Stimulated activated CD8-positive, alpha-beta memory T cell treated with anti-CD3 and anti-CD28 coated beads, Interleukin-15, amount 100 ng/mL, for 1 hour (primary cell): ENCODE data around the gene FGD4.

Experiments
- DNase-seq: peaks from one replicate; pipeline ENCODE4 v3.0.0-alpha.2; 2020; ENCODE audit warnings: low read depth

FGD4 gene

GRCh38 chr12:32679920-32680237, 280.5 kb downstream of the FGD4 start:
- DNase-seq = no peak

DNA sequence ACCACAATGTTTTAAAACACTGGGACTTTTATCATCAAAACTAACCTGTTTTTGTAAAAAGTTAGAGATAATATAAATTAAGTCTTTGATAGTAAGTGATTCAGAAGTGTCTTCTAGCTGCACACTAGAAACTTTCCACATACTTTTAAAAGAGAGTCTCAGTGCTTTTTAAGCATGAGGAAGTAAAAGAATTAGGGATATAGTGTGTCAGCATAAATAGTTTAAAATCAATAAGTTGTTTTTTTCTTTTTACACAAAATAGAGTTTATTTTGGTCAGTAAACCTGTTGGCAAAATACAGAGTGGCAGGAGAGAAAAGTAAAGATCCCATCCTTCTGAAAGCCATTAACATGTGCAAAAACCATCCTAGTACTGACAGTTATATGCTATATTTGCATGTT, 281.4 kb downstream of the FGD4 start:
- DNase-seq = no peak

DNA sequence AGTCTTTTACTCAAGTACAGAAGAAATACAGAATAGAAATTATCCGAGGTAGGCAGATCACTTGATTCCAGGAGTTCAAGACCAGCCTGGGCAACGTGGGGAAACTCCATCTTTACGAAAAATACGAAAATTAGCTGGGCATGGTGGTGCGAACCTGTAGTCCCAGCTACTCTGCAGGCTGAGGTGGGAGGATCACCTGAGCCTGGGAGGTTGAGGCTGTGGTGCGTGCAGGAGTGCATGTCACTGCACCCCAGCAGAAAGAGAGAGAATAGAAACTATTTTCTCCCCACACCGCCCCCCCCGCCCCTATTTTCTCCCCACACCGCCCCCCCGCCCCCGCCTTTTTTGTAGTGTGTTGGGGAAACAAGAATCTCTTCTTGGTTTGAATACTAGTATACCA, 281.9 kb downstream of the FGD4 start:
- DNase-seq = no peak

- DNase-seq = no peak
These were observed 287.0 kb downstream of the FGD4 start for GRCh38 chr12:32686340-32686739.

DNA sequence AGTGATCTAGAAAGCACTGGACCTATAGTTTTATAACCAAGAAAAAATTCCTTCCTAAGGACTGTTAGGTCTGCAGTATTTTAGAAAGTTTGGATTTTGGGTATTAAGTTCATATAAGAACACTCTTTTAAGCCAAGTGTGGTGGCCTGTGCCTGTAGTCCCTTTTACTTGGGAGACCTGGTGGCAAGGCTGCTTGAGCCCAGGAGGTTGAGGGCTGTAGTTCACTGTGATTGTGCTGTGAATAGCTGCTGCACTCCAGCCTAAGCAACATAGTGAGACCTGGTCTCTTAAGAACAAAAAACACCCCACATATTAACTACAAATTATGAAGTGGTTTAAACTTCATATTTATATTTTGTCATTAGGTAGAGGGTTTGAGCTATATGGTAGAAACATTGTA, 289.4 kb downstream of the FGD4 start:
- DNase-seq = no peak

DNA sequence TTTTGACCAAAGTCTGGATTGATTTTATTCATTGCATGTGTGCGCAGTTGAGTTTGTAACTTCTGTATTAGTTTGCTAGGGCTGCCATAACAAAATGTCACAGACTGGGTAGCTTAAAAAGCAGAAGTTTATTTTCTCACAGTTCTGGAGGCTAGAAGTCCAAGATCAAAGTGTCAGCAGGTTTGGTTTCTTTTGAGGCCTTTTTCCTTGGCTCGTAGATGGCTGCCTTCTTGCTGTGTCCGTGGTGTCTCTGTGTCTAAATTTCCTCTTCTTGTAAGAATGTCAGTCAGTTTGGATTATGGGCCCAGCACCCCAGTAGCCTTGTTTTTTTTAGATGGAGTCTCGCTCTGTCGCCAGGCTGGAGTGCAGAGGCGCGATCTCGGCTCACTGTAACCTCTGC, 291.6 kb downstream of the FGD4 start:
- no peak for DNase-seq

DNA sequence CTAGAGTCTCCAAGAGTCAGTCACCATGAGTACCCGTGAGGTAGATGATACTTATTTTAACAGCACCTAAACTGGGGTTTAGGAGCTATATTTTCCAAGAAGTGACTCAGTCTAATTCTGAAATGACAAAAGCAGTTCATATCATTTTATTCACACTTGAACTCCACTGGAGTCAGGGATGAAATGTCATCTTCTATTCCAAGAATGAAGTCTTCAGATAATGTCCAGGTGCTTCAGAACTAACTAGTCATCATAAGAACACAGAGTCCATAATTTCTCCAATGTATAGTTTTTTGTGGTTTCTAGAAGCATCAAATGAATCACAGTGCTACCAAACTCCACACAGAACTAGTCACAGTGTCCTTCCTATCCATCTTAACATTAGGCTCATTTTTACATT, 293.0 kb downstream of the FGD4 start:
- no peak for DNase-seq

- no peak for DNase-seq
These were observed 293.7 kb downstream of the FGD4 start for GRCh38 chr12:32693036-32693435.
